ENCODE results near the gene TEX19. TPM values are rescaled to one million over a fixed set of nuclear protein-coding genes. Genes with fewer than 3 reads are reported as not detected.

Gene TEX19
- total and polyA plus RNA-seq, 9 of the 15 experiments (the other 6 are each of a cell fraction or from before 2014, with no cell fraction given), result 0.10 to 4.9 (median 1.9) TPM

GRCh38 chr17:82373731-82374625, 14.9 kb downstream of the TEX19 start:
- H3K36me3 ChIP-seq (ENCODE audit: control insufficient read depth, insufficient read depth, low read length), result no peaks in the 10 kb centered on the region
- H4K20me1 ChIP-seq (replicated peaks; ENCODE audit: control insufficient read depth, insufficient read depth, low read length), result no peaks in the 10 kb centered on the region
- no peak overlapping the region for H3K4me3 ChIP-seq
- no peaks in the 10 kb centered on the region for H3K27me3 ChIP-seq (ENCODE audit: control insufficient read depth in 2 of 2, insufficient read depth in 2 of 2, low read length in 2 of 2)
- ATAC-seq, result no peak
- no peaks in the 10 kb centered on the region for H3K79me2 ChIP-seq (ENCODE audit: control insufficient read depth, insufficient read depth, low read length)
- BruUV-seq (replicated peaks), result no TSS peak
- 66% methylated on average over 13 of the region's 37 CpGs for WGBS (ENCODE audit: insufficient coverage, low coverage, missing lambda C conversion rate)
- DNase-seq (ENCODE audit: extremely low read depth in 1 of 4, low spot score in 3 of 4), result no peak
- no peaks in the 10 kb centered on the region for H3K9me1 ChIP-seq (ENCODE audit: control insufficient read depth, insufficient read depth, low read length)
- POLR2A ChIA-PET, result interaction anchor here (0.6 to 1.3 kb wide), 3 partner anchors 8 to 28 kb away, joined by 3 to 4 read pairs (median 3); no protein-coding TSS in a partner anchor
- no peak overlapping the region for H3K4me2 ChIP-seq (ENCODE audit: insufficient read depth, low read length)
- no peak overlapping the region for H3K27ac ChIP-seq (ENCODE audit: extremely low read depth, low read depth, low read length)
- H3K4me1 ChIP-seq (replicated peaks in 1 of 2; ENCODE audit: control insufficient read depth in 2 of 2, insufficient read depth in 2 of 2, low read length in 2 of 2), result peaks cover 0 to 58% of the 10 kb centered on the region in 2 experiments; a peak in 3 of 5 replicates
- intact Hi-C loops (cut with micrococcal nuclease) (no loop called here), in situ Hi-C loops (cut with MboI) (no loop called here)
- TF ChIP-seq ERF (CRISPR knock-in tag; IDR thresholded peaks at IDR 0.05), result no peak
- no peak for TF ChIP-seq ZNF511 (CRISPR knock-in tag; IDR thresholded peaks at IDR 0.05)
- no peak for TF ChIP-seq SMC3 (conservative IDR thresholded peaks at IDR 0.05; ENCODE audit: insufficient read depth, low read depth, low read length)
- no peak for TF ChIP-seq RNF2 (IDR thresholded peaks at IDR 0.05)
- TF ChIP-seq, protein P1, sequence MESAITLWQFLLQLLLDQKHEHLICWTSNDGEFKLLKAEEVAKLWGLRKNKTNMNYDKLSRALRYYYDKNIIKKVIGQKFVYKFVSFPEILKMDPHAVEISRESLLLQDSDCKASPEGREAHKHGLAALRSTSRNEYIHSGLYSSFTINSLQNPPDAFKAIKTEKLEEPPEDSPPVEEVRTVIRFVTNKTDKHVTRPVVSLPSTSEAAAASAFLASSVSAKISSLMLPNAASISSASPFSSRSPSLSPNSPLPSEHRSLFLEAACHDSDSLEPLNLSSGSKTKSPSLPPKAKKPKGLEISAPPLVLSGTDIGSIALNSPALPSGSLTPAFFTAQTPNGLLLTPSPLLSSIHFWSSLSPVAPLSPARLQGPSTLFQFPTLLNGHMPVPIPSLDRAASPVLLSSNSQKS (CRISPR knock-in tag; IDR thresholded peaks at IDR 0.05), result no peak
- TF ChIP-seq TOE1 (IDR thresholded peaks at IDR 0.05; ENCODE audit: borderline replicate concordance), result no peak
- TF ChIP-seq TOE1 (CRISPR knock-in tag; IDR thresholded peaks at IDR 0.05; ENCODE audit: borderline replicate concordance, low read depth), result no peak
- TF ChIP-seq SAFB (IDR thresholded peaks at IDR 0.05; ENCODE audit: borderline replicate concordance, low read depth, low read length), result no peak
- TF ChIP-seq ZKSCAN1 (IDR thresholded peaks at IDR 0.05; ENCODE audit: low read depth, low read length), result no peak
- TF ChIP-seq ZBTB34 (CRISPR knock-in tag; IDR thresholded peaks at IDR 0.05), result no peak
- TF ChIP-seq JUNB (CRISPR knock-in tag; conservative IDR thresholded peaks at IDR 0.05), result no peak
- no peak for TF ChIP-seq DDX20 (tag; IDR thresholded peaks at IDR 0.05; ENCODE audit: low read depth)
- no peak for TF ChIP-seq NBN (IDR thresholded peaks at IDR 0.05; ENCODE audit: low read depth)
- TF ChIP-seq E2F3 (CRISPR knock-in tag; IDR thresholded peaks at IDR 0.05), result no peak
- FAIRE-seq, result no peak
- H3K9me3 ChIP-seq (replicated peaks; ENCODE audit: control insufficient read depth, insufficient read depth, low read depth, low read length), result no peaks in the 10 kb centered on the region
- CTCF ChIA-PET (ENCODE audit: low intra/inter-chr PET ratio), result no interaction called here
- H3K9ac ChIP-seq (ENCODE audit: insufficient read depth in 1 of 2, low read depth in 2 of 2, low read length in 2 of 2), result peak overlapping the region in 1 of 2 experiments; percentile 32; a peak in 1 of 4 replicates
- H2AFZ ChIP-seq (ENCODE audit: low read depth, low read length), result no peak overlapping the region
